Activated CD4-positive, alpha-beta T cell treated with anti-CD3 and anti-CD28 coated beads, Interleukin-2, amount 10 ng/mL, durations not matched to agents 7 days and 5 days (primary cell): ENCODE measurements around the gene GABBR2. TPM values are rescaled to one million over a fixed set of nuclear protein-coding genes. Genes with fewer than 3 reads are reported as not detected.

Source experiments
- CTCF ChIA-PET: fragments of 350-600 bp; sonication (Branson Sonifier 250); formaldehyde crosslinking; loops from one replicate; lab custom pipeline; 2021; ENCODE audit warnings: antibody characterized with exemption; lab: Charles Lee
- POLR2A ChIA-PET: fragments of 350-600 bp; sonication (Branson Sonifier 250); formaldehyde crosslinking; loops from one replicate; lab custom pipeline; 2021; ENCODE audit warnings: antibody characterized with exemption; lab: Charles Lee
- DNase-seq: peaks from one replicate; pipeline ENCODE4 v3.0.0-alpha.2; 2020
- H3K27ac Mint-ChIP-seq: one replicate; pipeline ENCODE4 v1.8.0; 2021; ENCODE audit warnings: mild to moderate bottlenecking, moderate library complexity, mixed read lengths
- H3K27me3 Mint-ChIP-seq: one replicate; pipeline ENCODE4 v1.8.0; 2021; ENCODE audit warnings: mixed read lengths
- H3K36me3 Mint-ChIP-seq: one replicate; pipeline ENCODE4 v1.8.0; 2021; ENCODE audit warnings: low read depth, mixed read lengths
- H3K4me1 Mint-ChIP-seq: one replicate; pipeline ENCODE4 v1.8.0; 2021; ENCODE audit warnings: mixed read lengths
- H3K4me3 Mint-ChIP-seq: one replicate; pipeline ENCODE4 v1.8.0; 2021; ENCODE audit warnings: mild to moderate bottlenecking, moderate library complexity, mixed read lengths
- H3K9me3 Mint-ChIP-seq: one replicate; pipeline ENCODE4 v1.8.0; 2021; ENCODE audit warnings: mixed read lengths
- total RNA-seq, 2 experiments: library from RNA; stranded (reverse); gene quantifications; one replicate each; pipeline ENCODE4 v1.2.3, GENCODE V29; 2021

The GABBR2 gene
- total RNA-seq, 2 experiments from 2014 or later: not detected

DNA sequence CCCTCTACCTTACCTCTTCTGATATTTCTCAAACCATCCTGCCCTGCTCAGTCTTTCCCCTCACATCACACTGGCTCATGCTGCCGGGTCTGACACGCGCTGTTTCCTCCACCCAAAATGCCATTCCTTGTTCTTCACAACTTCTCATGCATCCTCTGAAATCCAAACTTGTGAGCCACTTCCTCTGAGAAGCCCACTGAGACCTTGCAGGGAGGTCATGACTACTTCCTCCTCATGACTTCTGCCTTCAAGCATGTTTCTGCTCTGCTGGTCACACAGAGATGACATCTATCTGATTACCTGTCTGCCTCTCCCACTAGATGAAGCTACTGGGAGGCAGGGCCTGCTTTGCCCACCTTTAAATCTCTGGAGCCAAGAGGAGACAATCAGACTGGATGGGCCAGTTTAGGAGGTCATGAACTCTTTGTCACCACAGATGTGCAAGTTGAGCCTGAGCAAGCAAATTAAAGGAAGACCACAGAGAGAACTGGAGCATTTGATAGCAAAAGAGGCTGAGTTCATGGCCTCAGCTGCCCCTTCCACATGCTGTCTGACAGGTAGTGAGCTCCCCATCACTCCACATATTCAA is 333.5 kb downstream of the GABBR2 start:
- no peaks in the 10 kb centered on the region for H3K36me3 Mint-ChIP-seq
- ChIA-PET CTCF (interaction anchor here (2.0 kb wide), 1 partner anchor 11 kb away, joined by 4 read pairs; no protein-coding TSS in a partner anchor), POLR2A (no interaction called here)

DNA sequence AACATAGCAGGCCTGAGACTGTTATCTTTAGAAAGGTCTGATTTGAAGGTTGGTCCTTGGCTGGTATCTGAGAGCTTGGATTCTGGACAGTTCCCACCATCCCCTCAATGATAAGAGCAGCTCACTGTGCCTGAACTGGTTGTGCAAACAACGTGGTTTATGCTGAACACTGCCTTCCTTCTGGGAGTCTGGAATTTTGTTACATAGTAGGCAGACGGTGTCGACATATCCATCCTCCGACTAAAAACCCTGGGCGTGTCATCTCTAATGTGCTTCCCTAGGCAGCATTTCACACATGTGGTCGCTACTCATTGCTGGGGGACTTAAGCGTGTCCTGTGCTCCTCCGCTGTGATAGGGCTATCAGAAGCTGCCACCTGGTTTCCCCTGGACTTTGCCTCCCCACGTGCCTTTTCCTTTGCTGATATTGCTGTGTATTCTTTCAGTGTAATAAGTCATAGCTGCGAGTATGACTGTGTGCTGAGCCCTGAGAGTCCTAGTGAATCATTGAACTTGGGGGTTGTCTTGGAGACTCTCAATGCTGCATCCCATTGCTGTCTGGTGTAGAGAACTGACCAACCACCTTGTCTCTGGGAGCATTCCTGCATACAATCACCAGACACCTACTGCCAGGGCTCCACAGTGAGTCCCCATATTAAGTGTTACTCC is 334.2 kb downstream of the GABBR2 start:
- no peaks in the 10 kb centered on the region for H3K4me1 Mint-ChIP-seq
- H3K27ac Mint-ChIP-seq: no peak overlapping the region
- no peak overlapping the region for H3K4me3 Mint-ChIP-seq
- ChIA-PET POLR2A (no interaction called here), CTCF (interaction anchor here (2.0 kb wide), 1 partner anchor 10 kb away, joined by 4 read pairs; no protein-coding TSS in a partner anchor)
- H3K9me3 Mint-ChIP-seq: no peaks in the 10 kb centered on the region
- no peaks in the 10 kb centered on the region for H3K36me3 Mint-ChIP-seq
- no peak for DNase-seq
- H3K27me3 Mint-ChIP-seq: no peaks in the 10 kb centered on the region

More for the DNA sequence above, 333.5 kb downstream of the GABBR2 start:
- no peak overlapping the region for H3K27ac Mint-ChIP-seq
- no peaks in the 10 kb centered on the region for H3K4me1 Mint-ChIP-seq
- no peaks in the 10 kb centered on the region for H3K9me3 Mint-ChIP-seq
- DNase-seq: no peak
- no peaks in the 10 kb centered on the region for H3K27me3 Mint-ChIP-seq
- no peak overlapping the region for H3K4me3 Mint-ChIP-seq

DNA sequence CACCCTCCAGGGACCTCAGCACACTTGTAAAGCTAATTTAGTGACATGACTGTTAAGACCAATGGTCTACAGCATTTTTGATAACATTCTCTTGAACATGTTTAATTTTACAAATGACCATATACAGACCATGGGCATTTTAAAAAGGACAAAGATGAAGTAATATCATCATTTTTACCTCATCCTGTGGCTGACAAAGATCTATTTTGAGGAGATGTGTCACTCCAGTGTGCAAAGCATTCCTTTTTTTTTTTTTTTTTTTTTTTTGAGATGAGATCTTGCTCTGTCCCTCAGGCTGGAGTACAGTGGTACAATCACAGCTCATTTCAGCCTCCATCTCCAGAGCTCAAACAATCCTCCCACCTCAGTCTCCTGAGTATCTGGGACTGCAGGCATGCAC is 335.1 kb downstream of the GABBR2 start:
- POLR2A ChIA-PET: no interaction called here
- CTCF ChIA-PET: no interaction called here
- Mint-ChIP-seq H3K9me3 (no peaks in the 10 kb centered on the region), H3K36me3 (no peaks in the 10 kb centered on the region), H3K4me3 (no peak overlapping the region), H3K27ac (no peak overlapping the region), H3K27me3 (no peaks in the 10 kb centered on the region), H3K4me1 (no peaks in the 10 kb centered on the region)
- DNase-seq: no peak

DNA sequence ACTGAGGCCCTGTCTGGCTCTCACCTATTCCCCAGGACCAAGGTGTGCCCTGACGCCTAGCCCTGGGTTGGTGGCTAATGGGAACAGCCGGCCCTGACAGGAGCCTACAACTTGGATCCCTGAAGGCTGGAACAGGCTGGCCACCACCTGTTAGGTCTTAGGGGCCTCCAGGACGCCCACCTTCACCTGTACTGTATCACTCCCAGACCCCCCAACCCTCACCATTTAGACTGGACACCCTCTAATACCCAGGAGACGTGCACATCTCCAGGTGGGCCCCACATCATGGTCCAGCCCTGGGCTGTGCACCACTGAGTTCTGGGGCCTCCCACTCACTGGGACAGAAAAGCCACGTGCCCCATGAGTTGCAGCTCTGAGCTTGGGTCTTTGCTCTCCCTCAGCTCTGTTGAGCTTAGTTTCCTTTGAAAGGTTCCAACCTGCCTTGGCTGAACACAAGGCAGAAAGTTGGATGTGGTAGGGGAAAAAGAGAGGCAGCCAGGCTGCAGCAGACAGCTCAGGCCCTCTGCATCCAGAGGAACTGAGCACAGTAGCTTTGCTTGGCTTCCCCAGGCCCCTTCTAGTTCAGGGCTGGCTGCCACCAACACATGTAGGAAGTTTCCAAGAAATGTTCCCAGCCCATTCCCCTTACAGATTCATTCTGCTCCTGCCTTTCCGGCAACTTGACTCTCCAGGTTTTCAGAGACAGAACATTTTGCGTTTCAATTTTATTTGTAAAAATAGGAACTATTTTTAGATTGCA is 336.5 kb downstream of the GABBR2 start:
- Mint-ChIP-seq H3K36me3 (no peaks in the 10 kb centered on the region), H3K4me1 (no peaks in the 10 kb centered on the region), H3K27me3 (peaks cover 2% of the 10 kb centered on the region), H3K9me3 (no peaks in the 10 kb centered on the region), H3K4me3 (no peak overlapping the region), H3K27ac (no peak overlapping the region)
- POLR2A ChIA-PET: no interaction called here
- CTCF ChIA-PET: no interaction called here
- no peak for DNase-seq

DNA sequence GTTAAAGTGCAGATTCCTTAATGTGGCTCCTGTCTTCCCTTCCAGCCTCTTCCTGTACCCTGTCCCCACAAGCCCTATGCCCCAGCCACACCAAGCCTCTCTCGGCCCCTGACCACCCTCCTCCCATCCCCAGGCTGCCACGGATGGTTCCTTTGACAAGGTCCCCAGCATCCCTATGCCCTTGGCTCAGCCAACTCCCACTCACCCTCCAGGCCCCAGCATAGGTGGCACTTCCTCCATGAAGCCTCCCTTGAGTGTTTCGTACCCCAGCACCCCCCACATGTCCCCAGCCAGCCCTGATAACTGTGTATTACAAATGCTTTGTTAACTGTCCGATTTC is 337.8 kb downstream of the GABBR2 start:
- POLR2A ChIA-PET: no interaction called here
- CTCF ChIA-PET: no interaction called here
- no peak overlapping the region for H3K4me3 Mint-ChIP-seq
- H3K27me3 Mint-ChIP-seq: peaks cover 2% of the 10 kb centered on the region
- H3K4me1 Mint-ChIP-seq: no peaks in the 10 kb centered on the region
- no peak overlapping the region for H3K27ac Mint-ChIP-seq
- H3K9me3 Mint-ChIP-seq: peaks cover 4% of the 10 kb centered on the region
- no peaks in the 10 kb centered on the region for H3K36me3 Mint-ChIP-seq
- DNase-seq: no peak

DNA sequence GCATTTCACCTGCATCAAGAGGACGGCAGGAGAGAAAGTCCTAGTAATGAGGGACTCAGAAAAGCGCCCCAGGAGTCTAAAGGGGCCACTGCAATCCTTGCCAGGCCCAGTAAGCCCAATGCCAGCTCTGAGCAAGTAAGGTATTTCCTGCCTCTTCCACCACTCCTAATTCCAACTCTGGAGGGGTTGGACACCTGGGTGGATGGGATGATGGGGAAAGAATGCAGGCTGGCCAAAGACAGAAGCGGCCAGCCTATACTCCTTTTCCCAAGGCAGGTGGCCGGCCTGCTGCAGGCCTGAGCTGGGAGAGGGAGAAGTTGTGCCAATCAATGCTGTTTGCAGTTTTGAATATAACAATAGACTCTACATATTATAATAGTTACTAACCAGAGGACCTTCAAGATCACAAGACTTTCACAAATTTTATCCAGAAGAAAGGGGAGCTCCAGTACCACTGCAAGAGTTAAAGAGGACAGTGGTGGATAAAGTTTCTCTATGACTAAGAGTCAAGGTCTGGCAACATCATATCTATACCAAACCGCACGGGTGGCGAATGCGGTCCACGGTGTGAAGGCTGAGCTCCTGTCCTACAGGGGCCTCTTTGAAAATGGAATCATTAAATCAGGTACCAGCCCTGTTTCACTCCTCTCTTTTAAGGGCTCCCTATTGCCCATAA is 338.3 kb downstream of the GABBR2 start:
- peaks cover 9% of the 10 kb centered on the region for H3K9me3 Mint-ChIP-seq
- peaks cover 2% of the 10 kb centered on the region for H3K27me3 Mint-ChIP-seq
- H3K36me3 Mint-ChIP-seq: no peaks in the 10 kb centered on the region
- H3K4me3 Mint-ChIP-seq: no peak overlapping the region
- H3K27ac Mint-ChIP-seq: no peak overlapping the region
- ChIA-PET CTCF (no interaction called here), POLR2A (no interaction called here)
- DNase-seq: no peak
- no peaks in the 10 kb centered on the region for H3K4me1 Mint-ChIP-seq

DNA sequence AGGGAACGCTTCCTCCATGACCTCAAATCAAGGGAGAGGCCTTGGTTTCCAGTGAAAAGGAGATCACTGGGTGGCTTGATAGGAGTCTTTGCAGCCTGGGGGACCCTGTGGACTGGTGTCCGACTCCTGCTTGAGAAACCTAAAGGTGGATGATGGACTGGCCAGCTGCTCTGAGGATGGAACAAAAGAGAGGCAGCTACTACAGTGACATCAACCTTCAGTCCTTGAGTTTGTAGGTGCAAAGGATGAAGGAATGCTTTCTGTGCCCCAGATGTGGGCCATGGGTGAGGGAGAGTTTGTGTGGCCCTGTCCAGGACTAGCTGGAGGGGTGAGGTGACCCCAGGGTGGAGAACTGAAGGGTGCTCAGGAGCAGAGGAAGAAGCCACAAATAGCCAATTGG is 338.8 kb downstream of the GABBR2 start:
- peaks cover 3% of the 10 kb centered on the region for H3K36me3 Mint-ChIP-seq
- H3K27ac Mint-ChIP-seq: no peak overlapping the region
- peaks cover 14% of the 10 kb centered on the region for H3K9me3 Mint-ChIP-seq
- no peak overlapping the region for H3K4me3 Mint-ChIP-seq
- ChIA-PET POLR2A (no interaction called here), CTCF (no interaction called here)
- H3K27me3 Mint-ChIP-seq: peaks cover 2% of the 10 kb centered on the region
- no peak for DNase-seq
- H3K4me1 Mint-ChIP-seq: no peaks in the 10 kb centered on the region

DNA sequence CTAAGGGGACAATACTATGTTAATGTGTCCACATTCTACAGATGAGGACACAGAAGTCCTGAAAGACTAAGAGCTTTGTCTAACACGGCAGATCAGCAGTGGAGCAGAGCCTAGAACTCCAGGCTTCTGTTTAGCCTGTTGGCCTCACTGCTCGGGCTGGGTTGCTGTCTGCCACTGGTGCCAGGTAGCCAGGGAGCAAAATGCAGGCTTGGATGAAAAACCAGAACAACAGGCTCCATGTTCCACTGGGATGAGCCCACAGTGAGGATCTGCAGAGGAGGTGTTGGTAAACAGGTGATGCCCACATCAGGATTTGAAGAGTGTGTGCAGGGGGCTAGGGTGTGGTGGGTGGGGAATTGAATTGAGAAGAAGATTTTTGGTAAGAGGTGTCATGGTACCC is 339.3 kb downstream of the GABBR2 start:
- CTCF ChIA-PET: no interaction called here
- Mint-ChIP-seq H3K36me3 (peaks cover 3% of the 10 kb centered on the region), H3K4me1 (no peaks in the 10 kb centered on the region), H3K9me3 (peaks cover 14% of the 10 kb centered on the region), H3K4me3 (no peak overlapping the region), H3K27ac (no peak overlapping the region), H3K27me3 (peaks cover 2% of the 10 kb centered on the region)
- no peak for DNase-seq
- POLR2A ChIA-PET: no interaction called here

DNA sequence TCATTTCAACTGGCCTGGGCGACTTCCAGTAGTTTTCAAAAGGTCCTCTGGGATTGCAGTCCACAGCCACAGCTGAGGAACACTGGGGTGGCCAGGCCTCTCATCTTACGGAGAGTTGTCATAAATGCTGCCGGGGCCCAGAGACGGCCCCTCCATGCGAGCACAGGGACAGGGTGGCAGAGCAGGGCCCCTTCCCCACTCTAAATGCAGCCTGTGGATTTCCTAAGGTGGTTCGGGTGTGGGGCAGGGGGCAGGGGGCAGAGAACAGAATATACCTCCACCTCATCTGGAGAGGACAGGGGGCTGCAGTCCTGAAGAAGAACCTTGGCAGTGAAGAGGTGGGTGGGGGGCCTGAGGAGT is 339.7 kb downstream of the GABBR2 start:
- Mint-ChIP-seq H3K9me3 (peaks cover 14% of the 10 kb centered on the region), H3K4me3 (no peak overlapping the region), H3K36me3 (peaks cover 3% of the 10 kb centered on the region), H3K27ac (no peak overlapping the region), H3K27me3 (peaks cover 2% of the 10 kb centered on the region), H3K4me1 (no peaks in the 10 kb centered on the region)
- ChIA-PET CTCF (no interaction called here), POLR2A (no interaction called here)
- DNase-seq: no peak

DNA sequence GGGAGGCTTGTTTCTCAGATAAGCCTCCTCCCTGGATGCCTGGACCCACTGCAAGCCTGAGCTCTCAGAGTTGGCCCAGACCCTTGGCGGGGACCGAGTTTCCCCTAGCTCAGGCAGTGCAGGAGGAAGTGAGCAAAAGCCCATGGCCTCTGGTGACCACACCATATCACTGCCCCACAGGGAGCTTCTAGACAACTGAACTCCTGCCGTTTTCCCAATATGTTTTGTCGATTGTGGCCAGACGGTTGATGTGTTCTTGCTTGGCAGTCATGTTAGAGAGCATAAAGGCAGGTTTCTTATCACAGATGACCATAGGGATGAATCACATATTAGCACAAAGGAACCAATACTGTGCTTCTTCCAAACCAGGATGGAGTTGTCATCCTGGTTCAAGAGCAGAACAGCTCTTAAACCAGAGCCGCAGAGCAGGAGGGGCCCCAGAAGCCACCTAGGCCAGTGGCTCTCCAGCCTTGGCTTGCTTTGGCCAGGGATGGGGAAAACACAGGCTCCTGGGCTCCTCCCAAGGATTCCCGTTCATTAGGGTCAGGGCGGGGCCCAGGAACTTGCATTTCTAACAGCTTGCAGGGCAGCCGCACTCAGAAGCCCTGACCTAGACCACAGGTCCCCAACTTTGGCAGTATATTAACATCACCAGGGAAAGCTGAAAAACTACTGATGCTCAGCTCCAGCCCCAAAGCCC is 340.2 kb downstream of the GABBR2 start:
- Mint-ChIP-seq H3K4me1 (no peaks in the 10 kb centered on the region), H3K27me3 (peaks cover 2% of the 10 kb centered on the region), H3K27ac (no peak overlapping the region), H3K36me3 (peaks cover 3% of the 10 kb centered on the region), H3K4me3 (no peak overlapping the region), H3K9me3 (peaks cover 14% of the 10 kb centered on the region)
- POLR2A ChIA-PET: interaction anchor here (0.7 kb wide), 1 partner anchor 98 kb away, joined by 4 read pairs; no protein-coding TSS in a partner anchor
- no peak for DNase-seq
- CTCF ChIA-PET: no interaction called here

DNA sequence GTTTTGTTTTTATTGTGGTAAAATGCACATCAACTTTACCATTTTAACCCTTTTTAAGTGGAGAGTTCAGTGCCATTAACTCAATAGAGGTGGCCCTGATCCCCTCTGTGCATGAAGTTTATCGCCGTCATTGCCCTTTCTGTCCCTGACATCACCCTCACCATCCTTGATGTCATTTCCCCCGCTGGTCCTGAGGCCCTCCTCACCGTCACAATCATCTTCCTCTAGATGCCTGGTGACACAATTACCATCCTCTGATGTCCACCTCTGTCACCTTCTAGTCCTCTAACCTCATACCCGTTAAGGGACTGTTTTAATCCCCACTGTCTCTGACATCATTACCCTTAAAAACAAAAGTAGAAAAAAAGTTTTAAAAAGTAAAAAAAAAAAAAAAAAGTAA is 340.8 kb downstream of the GABBR2 start:
- H3K4me3 Mint-ChIP-seq: no peak overlapping the region
- peaks cover 14% of the 10 kb centered on the region for H3K9me3 Mint-ChIP-seq
- H3K36me3 Mint-ChIP-seq: peaks cover 3% of the 10 kb centered on the region
- peaks cover 2% of the 10 kb centered on the region for H3K27me3 Mint-ChIP-seq
- ChIA-PET CTCF (no interaction called here), POLR2A (interaction anchor here (0.7 kb wide), 1 partner anchor 99 kb away, joined by 4 read pairs; no protein-coding TSS in a partner anchor)
- H3K4me1 Mint-ChIP-seq: no peaks in the 10 kb centered on the region
- no peak overlapping the region for H3K27ac Mint-ChIP-seq
- no peak for DNase-seq

DNA sequence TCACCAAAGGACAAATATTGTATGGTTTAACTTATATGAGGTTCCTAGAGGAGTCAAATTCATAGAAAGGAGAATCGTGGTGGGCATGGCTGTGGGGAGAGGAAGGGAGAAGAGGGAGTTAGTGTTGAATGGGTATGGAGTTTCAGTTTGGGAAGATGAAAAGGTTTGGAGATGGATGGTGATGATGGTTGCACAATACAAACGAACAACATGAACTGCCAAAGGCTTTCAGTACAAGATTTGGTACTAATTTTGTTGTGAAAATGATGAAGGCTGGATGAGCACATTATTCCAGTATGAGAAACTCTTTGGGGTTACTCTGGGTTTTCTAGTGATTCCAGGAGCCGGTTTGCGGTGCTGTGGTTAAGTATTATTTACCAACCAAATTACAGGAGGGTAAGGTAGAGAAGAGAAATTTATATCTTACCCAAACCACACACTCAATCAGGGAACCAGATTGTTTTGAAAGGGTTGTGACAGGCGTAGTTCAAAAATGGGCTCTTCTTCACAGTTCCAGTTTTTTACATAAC is 341.3 kb downstream of the GABBR2 start:
- Mint-ChIP-seq H3K27ac (no peak overlapping the region), H3K9me3 (peaks cover 14% of the 10 kb centered on the region), H3K27me3 (peaks cover 2% of the 10 kb centered on the region), H3K4me1 (no peaks in the 10 kb centered on the region), H3K4me3 (no peak overlapping the region), H3K36me3 (peaks cover 3% of the 10 kb centered on the region)
- ChIA-PET CTCF (no interaction called here), POLR2A (no interaction called here)
- DNase-seq: no peak
